Transverse colon (tissue), 3 donors: Measurements from ENCODE around the gene CFAP73.

Experiments
- CTCF ChIP-seq, 5 experiments: fragments of 200-600 bp in 3 of 5; fragments of 450-650 bp in 2 of 5; sonication (generic) in 3 of 5; IDR thresholded peaks; 1 replicate in 2 of 5; 2 replicates in 3 of 5; pipeline ENCODE4 v1.5.1; 2016 to 2017; ENCODE audit warnings: antibody characterized with exemption in 5 of 5, inconsistent platforms in 3 of 5, mild to moderate bottlenecking in 2 of 5, moderate library complexity in 1 of 5
- POLR2A ChIP-seq: fragments of 450-650 bp; IDR thresholded peaks from one replicate; pipeline ENCODE4 v1.6.1; 2016; ENCODE audit warnings: antibody characterized with exemption, mild to moderate bottlenecking, moderate library complexity

GRCh38 chr12:113135178-113136127 is 14.1 kb upstream of the CFAP73 start, which contains the start of gene RASAL1:
- peak; percentile 39 to 63 (median 56) for TF ChIP-seq CTCF (IDR thresholded peaks at IDR 0.05)
- no peak for TF ChIP-seq POLR2A
